Neural progenitor cell (in vitro differentiated cells): Measurements from ENCODE around the gene PLD5.

Source experiments
- EZH2 ChIP-seq: fragments of 200-600 bp; sonication (generic); IDR thresholded peaks from 2 replicates; pipeline ENCODE4 v1.6.1; 2017; ENCODE audit warnings: antibody characterized with exemption, mild to moderate bottlenecking, moderate library complexity
- EZH2phosphoT487 ChIP-seq: fragments of 200-600 bp; sonication (generic); IDR thresholded peaks from 2 replicates; pipeline ENCODE4 v1.6.1; 2017; ENCODE audit warnings: antibody characterized with exemption
- TF ChIP-seq, protein P1 (sequence below): fragments of 200-600 bp; sonication (generic); IDR thresholded peaks from 2 replicates; pipeline ENCODE4 v1.5.1; 2017; ENCODE audit warnings: antibody characterized with exemption, mild to moderate bottlenecking

DNA sequence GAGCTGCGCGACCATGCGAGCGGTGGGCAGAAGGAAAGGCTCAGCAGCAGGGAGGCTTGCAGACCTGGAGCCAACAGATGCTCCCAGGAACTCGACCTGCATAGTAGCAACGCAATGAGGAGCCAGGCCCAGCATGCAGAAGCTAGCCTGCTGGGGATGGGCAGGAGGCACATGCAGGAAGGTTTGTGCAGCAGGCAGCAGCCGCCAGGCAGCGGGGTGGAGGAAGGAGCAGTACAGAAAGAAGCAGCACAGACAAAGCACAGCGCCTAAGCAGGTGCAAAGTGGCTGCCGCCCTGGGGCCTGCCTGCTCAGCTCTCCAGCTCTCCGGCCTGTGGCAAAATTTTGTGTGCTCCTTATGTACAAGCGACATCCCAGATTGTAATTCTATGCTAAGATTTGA is 312.1 kb downstream of the PLD5 start:
- no peak for TF ChIP-seq EZH2
- TF ChIP-seq, protein P1, sequence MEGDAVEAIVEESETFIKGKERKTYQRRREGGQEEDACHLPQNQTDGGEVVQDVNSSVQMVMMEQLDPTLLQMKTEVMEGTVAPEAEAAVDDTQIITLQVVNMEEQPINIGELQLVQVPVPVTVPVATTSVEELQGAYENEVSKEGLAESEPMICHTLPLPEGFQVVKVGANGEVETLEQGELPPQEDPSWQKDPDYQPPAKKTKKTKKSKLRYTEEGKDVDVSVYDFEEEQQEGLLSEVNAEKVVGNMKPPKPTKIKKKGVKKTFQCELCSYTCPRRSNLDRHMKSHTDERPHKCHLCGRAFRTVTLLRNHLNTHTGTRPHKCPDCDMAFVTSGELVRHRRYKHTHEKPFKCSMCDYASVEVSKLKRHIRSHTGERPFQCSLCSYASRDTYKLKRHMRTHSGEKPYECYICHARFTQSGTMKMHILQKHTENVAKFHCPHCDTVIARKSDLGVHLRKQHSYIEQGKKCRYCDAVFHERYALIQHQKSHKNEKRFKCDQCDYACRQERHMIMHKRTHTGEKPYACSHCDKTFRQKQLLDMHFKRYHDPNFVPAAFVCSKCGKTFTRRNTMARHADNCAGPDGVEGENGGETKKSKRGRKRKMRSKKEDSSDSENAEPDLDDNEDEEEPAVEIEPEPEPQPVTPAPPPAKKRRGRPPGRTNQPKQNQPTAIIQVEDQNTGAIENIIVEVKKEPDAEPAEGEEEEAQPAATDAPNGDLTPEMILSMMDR, result no peak
- TF ChIP-seq EZH2phosphoT487, result no peak
